Right cardiac atrium (tissue), 5 donors: ENCODE results near the gene PPIL4. TPM values are rescaled to one million over a fixed set of nuclear protein-coding genes. Genes with fewer than 3 reads are reported as not detected.

Source experiments
- ATAC-seq, 2 donors: fragments of 200-7000 bp; cut with Tn5 transposase; one replicate each; pipeline versions ENCODE4 v1.8.0 to v1.9.1; 2020; ENCODE audit warnings: moderate library complexity in 2 of 2, mild to moderate bottlenecking in 1 of 2
- DNase-seq, 3 donors: peaks; one replicate each; pipeline ENCODE4 v3.0.0-alpha.2; 2020
- H3K27ac ChIP-seq: one replicate; pipeline ENCODE4 v1.5.1; 2013; ENCODE audit warnings: mild to moderate bottlenecking, low read length, control low read depth, moderate library complexity
- H3K27me3 ChIP-seq: one replicate; pipeline ENCODE4 v1.6.1; 2013; ENCODE audit not compliant: control insufficient read depth, insufficient read depth
- H3K4me1 ChIP-seq: one replicate; pipeline ENCODE4 v1.6.1; 2013; ENCODE audit warnings: low read length; ENCODE audit not compliant: control insufficient read depth, insufficient read depth
- H3K4me3 ChIP-seq: one replicate; pipeline ENCODE4 v1.5.1; 2013; ENCODE audit warnings: low read length, control low read depth
- H3K9me3 ChIP-seq: one replicate; pipeline ENCODE4 v1.6.1; 2013; ENCODE audit warnings: low read length; ENCODE audit not compliant: control insufficient read depth
- WGBS: extraction: QIAGEN DNeasy Blood & Tissue Kit; methylation state at CpG from one replicate; pipeline ENCODE4 v1.1.7; 2013; 5-methylcytosine and 5-hydroxymethylcytosine counted together
- intact Hi-C, 4 donors: fragments of 100-400 bp; cut with DNase I; formaldehyde crosslinking; loops; one replicate each; pipeline versions ENCODE4 v1.11.0 to v1.14.0; 2022 to 2023
- polyA plus RNA-seq: library from polyadenylated mRNA; stranded (reverse); fragments of 200-250 nt; gene quantifications from one replicate; pipeline ENCODE4 v1.2.3, GENCODE V29; 2013
- total RNA-seq, 4 donors: library from RNA; stranded (reverse); fragmentation: NEBNext Ultra II Directional; extraction: Animal tissue kit (Norgen Biotek cat#: 25700); gene quantifications; one replicate each; pipeline ENCODE4 v1.2.1, GENCODE V29; 2021
- donor health status: healthy with polysubstance abuse.
- donor health status: DM: no; HTN: yes; CAD: no.
- donor health status: DM: no; HTN: no; CAD: no.
- donor health status: DM: no; HTN: yes; CAD: no; lungs with severe emphysema.
- donor health status: DM: yes; HTN: yes; CAD: no.

Gene PPIL4
- total and polyA plus RNA-seq, 5 donors, result 19.8 to 23.6 (median 20.6) TPM

DNA sequence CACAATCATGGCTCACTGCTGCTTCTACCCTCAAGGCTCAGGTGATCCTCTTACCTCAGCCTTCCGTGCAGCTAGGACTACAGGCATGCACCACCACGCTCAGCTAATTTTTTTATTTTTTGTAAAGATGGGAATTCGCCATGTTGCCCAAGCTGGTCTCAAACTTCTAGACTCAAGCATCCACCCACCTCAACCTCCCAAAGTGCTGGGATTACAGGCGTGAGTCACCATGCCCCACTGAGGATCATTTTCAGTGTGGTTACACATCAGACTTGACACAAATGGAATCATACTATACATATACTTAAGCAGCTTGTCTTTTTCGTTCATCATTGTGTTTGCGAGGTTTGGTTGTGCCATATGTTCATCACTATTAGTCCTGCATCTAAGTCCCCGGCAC lies 87.6 kb downstream of the PPIL4 start:
- Histone ChIP-seq H3K27ac (no peak overlapping the region), H3K9me3 (no peaks in the 10 kb centered on the region), H3K27me3 (no peaks in the 10 kb centered on the region), H3K4me3 (no peak overlapping the region), H3K4me1 (peaks cover 19% of the 10 kb centered on the region)
- no peak for ATAC-seq
- 95% methylated on average over 7 of the region's 7 CpGs for WGBS
- DNase-seq, result no peak
- intact Hi-C loops, result no loop called here

DNA sequence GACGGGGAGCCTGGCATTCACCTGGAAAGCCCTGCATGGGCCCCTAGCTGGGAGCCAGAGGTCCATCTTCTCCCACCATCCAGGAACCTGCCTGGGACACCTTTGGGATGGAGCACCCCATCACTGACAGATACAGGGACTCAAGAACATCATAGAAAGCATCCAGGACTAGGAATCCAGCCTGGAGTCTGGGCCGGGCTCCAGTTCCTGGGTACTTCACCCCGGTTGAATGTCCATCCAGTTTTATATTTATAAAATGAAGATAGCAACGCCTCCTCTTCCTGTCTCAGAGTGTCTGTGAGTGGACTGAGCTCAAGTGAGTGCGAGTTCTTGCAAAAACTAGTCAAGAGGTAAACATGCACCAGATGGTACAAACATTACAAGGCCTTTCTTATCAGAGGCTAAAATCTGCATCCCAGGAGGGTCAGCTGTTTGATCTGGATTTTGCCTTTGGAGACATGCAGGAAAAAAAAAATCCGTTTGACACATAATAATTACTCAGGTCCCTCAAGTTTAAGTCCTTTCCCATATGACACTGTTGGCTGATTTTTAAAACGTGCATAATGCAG lies 88.4 kb downstream of the PPIL4 start:
- H3K9me3 ChIP-seq, result no peaks in the 10 kb centered on the region
- H3K4me1 ChIP-seq, result peaks cover 19% of the 10 kb centered on the region
- H3K27ac ChIP-seq, result no peak overlapping the region
- no peaks in the 10 kb centered on the region for H3K27me3 ChIP-seq
- intact Hi-C loops, result no loop called here
- no peak overlapping the region for H3K4me3 ChIP-seq
- DNase-seq (peak; percentile 41 to 72 (median 68)), ATAC-seq (peak; percentile 3 to 12)
- WGBS, result 26% methylated on average over 7 of the region's 7 CpGs

DNA sequence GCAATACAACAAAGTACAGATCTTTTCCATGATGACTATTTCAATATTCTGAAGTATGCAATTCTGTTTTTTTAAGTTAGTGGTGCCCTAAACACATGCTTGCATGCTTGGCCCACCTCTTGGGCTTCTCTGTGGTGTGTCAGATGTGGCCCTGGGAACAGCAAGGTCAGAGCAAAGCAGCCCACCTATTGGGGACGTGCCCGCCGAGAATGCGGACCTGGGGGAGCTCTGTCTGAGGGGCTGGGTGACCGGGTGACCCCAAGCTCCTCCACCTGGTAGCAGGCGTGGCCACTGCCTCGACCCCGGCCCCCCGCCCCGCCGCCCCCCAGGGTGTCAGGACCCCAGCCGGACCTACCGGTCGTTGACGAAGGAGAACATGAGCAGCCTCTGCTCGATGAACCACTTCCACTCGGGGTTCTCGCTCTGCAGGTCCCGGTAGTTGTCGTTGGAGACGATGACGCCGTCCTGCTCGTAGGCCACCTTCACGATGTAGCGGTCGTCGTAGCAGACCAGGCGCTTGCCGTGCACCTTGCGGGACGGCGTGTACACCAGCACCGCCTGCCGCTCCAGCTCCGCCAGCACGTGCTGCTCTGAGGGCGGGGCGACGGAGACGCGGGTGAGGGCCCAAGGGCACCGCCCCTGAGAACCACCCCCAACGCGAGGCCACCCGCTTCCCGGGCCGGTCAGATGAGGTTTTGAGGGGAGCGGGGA lies 89.4 kb downstream of the PPIL4 start:
- 89% methylated on average over 49 of the region's 49 CpGs for WGBS
- no peaks in the 10 kb centered on the region for H3K9me3 ChIP-seq
- peak in 1 of 3 donors; percentile 66 for DNase-seq
- no peak for ATAC-seq
- no peak overlapping the region for H3K4me3 ChIP-seq
- no peaks in the 10 kb centered on the region for H3K27me3 ChIP-seq
- H3K27ac ChIP-seq, result no peak overlapping the region
- intact Hi-C loops, result no loop called here
- peaks cover 19% of the 10 kb centered on the region for H3K4me1 ChIP-seq

DNA sequence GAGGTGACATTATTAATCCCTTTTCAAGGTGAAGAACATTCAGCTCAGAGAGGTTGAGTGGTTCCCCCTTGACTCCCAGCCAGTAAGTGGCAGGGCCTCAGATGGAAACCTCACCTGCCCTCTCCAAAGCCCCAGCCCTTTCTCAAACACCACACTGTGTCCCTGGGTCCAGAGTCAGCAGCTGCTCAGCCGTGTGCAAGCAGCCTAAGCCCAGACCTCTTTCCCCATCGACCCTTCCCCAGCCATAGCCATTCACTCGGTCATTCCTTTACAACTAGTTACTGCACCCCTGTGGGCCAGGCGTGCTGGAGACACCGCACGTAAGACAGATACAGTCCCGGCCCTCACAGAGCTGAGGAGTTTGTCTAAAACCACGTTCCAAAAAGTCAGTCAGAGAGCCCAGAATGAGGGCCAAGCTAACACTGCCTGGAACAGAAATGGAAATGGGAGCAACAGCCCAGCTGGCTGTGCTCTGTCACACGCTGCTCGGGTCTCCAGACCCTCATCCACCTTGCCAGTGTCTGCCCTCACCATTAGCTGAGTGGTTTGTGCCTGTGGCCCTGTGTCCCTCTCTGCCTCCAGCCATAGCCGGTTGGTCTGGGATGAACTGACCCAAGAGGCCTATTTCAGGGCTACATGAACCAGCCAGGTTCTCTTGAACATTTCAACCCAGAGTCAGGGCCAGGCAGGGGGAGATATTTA lies 90.7 kb downstream of the PPIL4 start:
- Histone ChIP-seq H3K27me3 (no peaks in the 10 kb centered on the region), H3K27ac (peak overlapping the region; percentile 56), H3K9me3 (no peaks in the 10 kb centered on the region), H3K4me3 (no peak overlapping the region), H3K4me1 (peaks cover 19% of the 10 kb centered on the region)
- intact Hi-C loops, result no loop called here
- 56% methylated on average over 11 of the region's 11 CpGs for WGBS
- ATAC-seq, result peak; percentile 7 to 8
- peak in 2 of 3 donors; percentile 51 to 75 for DNase-seq

Other genes with a start within 250 kb of the PPIL4 start
- gene TAB2, start 228.3 kb downstream of the PPIL4 start, total RNA-seq, result 10 to 100 TPM; 62.7 to 73.9 (median 66.5) TPM
- 27.8 TPM for gene TAB2, start 228.3 kb downstream of the PPIL4 start, polyA plus RNA-seq
- under 1 TPM; 0.51 to 0.78 (median 0.62) TPM for gene SUMO4, start 145.8 kb downstream of the PPIL4 start, total RNA-seq
- 0.32 TPM for gene SUMO4, start 145.8 kb downstream of the PPIL4 start, polyA plus RNA-seq
- 1 to 10 TPM in 1 of 4 donors, under 1 TPM in 3; 0.48 to 1.1 (median 0.64) TPM for gene ZC3H12D, start 61.0 kb downstream of the PPIL4 start, total RNA-seq
- 0.34 TPM for gene ZC3H12D, start 61.0 kb downstream of the PPIL4 start, polyA plus RNA-seq
- 10 to 100 TPM; 48.3 to 61.8 (median 54.8) TPM for gene GINM1, start 20.3 kb upstream of the PPIL4 start, total RNA-seq
- gene GINM1, start 20.3 kb upstream of the PPIL4 start, polyA plus RNA-seq, result 40.1 TPM
- 10 to 100 TPM in 3 of 4 donors, 1 to 10 TPM in 1; 9.9 to 13.4 (median 13.1) TPM for gene KATNA1, start 102.7 kb upstream of the PPIL4 start, total RNA-seq
- gene KATNA1, start 102.7 kb upstream of the PPIL4 start, polyA plus RNA-seq, result 10.3 TPM
- gene LATS1, start 172.1 kb upstream of the PPIL4 start, total RNA-seq, result 10 to 100 TPM; 13.5 to 19.0 (median 14.5) TPM
- 4.8 TPM for gene LATS1, start 172.1 kb upstream of the PPIL4 start, polyA plus RNA-seq
- gene NUP43, start 200.5 kb upstream of the PPIL4 start, total RNA-seq, result 10 to 100 TPM; 22.5 to 24.9 (median 23.6) TPM
- gene NUP43, start 200.5 kb upstream of the PPIL4 start, polyA plus RNA-seq, result 11.8 TPM
- gene PCMT1, start 203.7 kb upstream of the PPIL4 start, total RNA-seq, result 100 to 1,000 TPM; 107 to 114 (median 111) TPM
- 96.4 TPM for gene PCMT1, start 203.7 kb upstream of the PPIL4 start, polyA plus RNA-seq